ENCODE data around the gene SYTL4.
A peak's percentile ranks its signal among the peaks of the same experiment; 100 is the strongest.

The SYTL4 gene

DNA sequence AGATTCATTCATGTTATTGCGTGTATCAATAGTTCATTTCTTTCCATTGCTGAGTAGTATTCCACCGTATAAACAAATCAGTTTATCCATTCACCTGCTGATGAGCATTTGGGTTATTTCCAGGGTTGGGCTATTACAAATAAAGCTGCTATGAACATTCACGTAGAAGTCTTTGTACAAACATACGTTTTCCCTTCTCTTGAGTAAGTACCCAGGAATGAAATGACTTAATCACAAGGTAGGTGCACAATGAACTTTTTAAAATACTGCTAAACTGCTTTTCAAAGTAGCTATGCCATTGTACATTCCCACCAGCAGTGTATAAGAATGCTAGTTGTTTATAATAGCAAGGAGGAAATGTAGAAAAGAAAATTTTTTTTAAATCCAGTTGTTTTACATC is 35.9 kb downstream of the SYTL4 start:
- no peak for DNase-seq (ENCODE audit: extremely low read depth, low read depth)
- TF ChIP-seq, protein P1, sequence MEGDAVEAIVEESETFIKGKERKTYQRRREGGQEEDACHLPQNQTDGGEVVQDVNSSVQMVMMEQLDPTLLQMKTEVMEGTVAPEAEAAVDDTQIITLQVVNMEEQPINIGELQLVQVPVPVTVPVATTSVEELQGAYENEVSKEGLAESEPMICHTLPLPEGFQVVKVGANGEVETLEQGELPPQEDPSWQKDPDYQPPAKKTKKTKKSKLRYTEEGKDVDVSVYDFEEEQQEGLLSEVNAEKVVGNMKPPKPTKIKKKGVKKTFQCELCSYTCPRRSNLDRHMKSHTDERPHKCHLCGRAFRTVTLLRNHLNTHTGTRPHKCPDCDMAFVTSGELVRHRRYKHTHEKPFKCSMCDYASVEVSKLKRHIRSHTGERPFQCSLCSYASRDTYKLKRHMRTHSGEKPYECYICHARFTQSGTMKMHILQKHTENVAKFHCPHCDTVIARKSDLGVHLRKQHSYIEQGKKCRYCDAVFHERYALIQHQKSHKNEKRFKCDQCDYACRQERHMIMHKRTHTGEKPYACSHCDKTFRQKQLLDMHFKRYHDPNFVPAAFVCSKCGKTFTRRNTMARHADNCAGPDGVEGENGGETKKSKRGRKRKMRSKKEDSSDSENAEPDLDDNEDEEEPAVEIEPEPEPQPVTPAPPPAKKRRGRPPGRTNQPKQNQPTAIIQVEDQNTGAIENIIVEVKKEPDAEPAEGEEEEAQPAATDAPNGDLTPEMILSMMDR (IDR thresholded peaks at IDR 0.05; ENCODE audit: low read depth, low read length, missing control alignments): no peak
- no peak overlapping the region for H3K4me3 ChIP-seq (replicated peaks; ENCODE audit: low read depth, low read length)

DNA sequence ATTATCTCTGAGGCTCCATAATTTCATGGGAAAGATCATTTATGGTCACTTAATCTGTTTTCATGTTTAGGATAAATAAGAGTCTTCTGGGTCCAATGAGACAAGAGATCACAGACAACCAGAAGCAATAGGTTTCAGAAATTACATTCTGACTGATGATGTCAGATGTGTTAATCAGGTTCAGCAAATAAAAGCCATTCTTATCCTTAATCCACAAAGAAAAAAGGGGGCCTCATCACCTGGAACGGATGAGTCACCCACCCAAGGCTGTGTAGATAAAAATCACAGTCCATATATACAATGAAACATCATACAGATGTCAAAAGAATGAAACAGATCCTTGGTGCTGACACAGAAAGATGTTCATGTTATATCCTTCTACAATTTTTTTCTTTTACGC is 36.6 kb downstream of the SYTL4 start:
- no peak overlapping the region for H3K4me3 ChIP-seq (replicated peaks; ENCODE audit: low read depth, low read length)
- DNase-seq (ENCODE audit: extremely low read depth, low read depth): no peak
- TF ChIP-seq, protein P1 (IDR thresholded peaks at IDR 0.05; ENCODE audit: low read depth, low read length, missing control alignments): no peak

DNA sequence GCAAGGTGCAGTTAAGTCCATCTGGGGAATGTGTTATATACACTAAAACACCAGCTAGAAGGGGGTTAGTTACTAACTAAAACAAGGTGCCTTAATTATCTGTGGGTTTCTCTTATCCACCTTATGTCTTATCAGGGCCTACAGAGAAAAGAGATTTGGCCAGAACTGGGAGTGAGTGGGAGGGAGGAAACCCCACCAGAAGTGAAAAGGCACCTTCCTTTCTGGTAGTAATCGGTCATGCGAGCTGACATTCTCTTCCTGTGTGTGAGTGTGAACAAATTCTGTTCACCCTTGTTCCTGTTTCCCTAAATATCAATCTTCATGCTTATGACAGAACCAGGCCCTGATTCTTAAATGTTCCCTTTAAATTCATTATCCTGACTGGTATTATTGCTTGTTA is 44.4 kb downstream of the SYTL4 start:
- TF ChIP-seq, protein P1 (IDR thresholded peaks at IDR 0.05; ENCODE audit: low read depth, low read length, missing control alignments): no peak

DNA sequence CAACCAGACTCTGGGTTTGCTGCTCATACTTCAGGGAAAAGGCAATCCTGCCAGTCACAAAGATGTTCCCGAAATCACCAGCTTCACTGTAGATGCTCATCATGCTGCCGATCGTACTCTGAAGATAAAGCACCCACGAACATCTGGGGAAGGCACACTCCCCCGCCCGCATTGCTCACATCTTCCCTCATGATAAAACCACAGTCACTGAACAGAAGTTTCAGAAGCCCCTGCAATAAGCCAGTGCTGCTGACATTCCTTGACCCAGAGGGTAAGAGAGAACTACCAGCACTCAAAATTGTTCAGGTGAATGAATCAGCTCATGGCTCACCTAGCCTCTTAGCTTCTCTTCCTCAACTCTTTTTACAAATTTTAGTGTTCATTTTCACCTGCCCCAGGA is 44.8 kb downstream of the SYTL4 start:
- TF ChIP-seq, protein P1 (IDR thresholded peaks at IDR 0.05; ENCODE audit: low read depth, low read length, missing control alignments): no peak
- DNase-seq (ENCODE audit: extremely low read depth, low read depth): no peak
- H3K4me3 ChIP-seq (replicated peaks; ENCODE audit: low read depth, low read length): no peak overlapping the region

More for the DNA sequence above, 44.4 kb downstream of the SYTL4 start:
- H3K4me3 ChIP-seq (replicated peaks; ENCODE audit: low read depth, low read length): no peak overlapping the region
- DNase-seq (ENCODE audit: extremely low read depth, low read depth): no peak

DNA sequence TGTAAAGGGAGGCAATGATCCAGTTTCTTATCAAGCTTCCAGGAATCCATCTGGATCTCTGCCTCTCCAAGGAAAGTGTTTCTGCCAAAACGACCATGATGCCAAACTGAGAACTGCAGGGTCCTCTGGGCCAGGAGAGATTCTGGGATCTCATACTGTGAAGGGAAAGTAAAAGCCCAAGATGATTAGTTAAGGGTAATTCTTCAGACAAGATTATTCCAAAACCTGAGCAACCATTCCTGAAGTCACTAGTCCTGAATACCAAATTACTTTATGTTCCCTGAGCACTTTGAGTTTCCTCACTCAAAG is 46.0 kb downstream of the SYTL4 start:
- TF ChIP-seq, protein P1 (IDR thresholded peaks at IDR 0.05; ENCODE audit: low read depth, low read length, missing control alignments): no peak
- H3K4me3 ChIP-seq (replicated peaks; ENCODE audit: low read depth, low read length): no peak overlapping the region
- DNase-seq (ENCODE audit: extremely low read depth, low read depth): no peak

GRCh38 chrX:100685284-100685996 is 46.5 kb downstream of the SYTL4 start:
- peak; percentile 50 for DNase-seq (ENCODE audit: extremely low read depth, low read depth)
- TF ChIP-seq, protein P1 (IDR thresholded peaks at IDR 0.05; ENCODE audit: low read depth, low read length, missing control alignments): peak; percentile 65
- H3K4me3 ChIP-seq (replicated peaks; ENCODE audit: low read depth, low read length): no peak overlapping the region

GRCh38 chrX:100682939-100683338 is 49.0 kb downstream of the SYTL4 start:
- H3K4me3 ChIP-seq (replicated peaks; ENCODE audit: low read depth, low read length): no peak overlapping the region
- DNase-seq (ENCODE audit: extremely low read depth, low read depth): no peak
- TF ChIP-seq, protein P1 (IDR thresholded peaks at IDR 0.05; ENCODE audit: low read depth, low read length, missing control alignments): no peak
